Activated naive CD8-positive, alpha-beta T cell (primary cell): ENCODE measurements around the gene CPAMD8.
A peak's percentile ranks its signal among the peaks of the same experiment; 100 is the strongest.

Experiments used
- H3K27ac Mint-ChIP-seq: one replicate; pipeline ENCODE4 v1.8.0; 2021; ENCODE audit warnings: mixed read lengths
- H3K27me3 Mint-ChIP-seq: one replicate; pipeline ENCODE4 v1.8.0; 2021; ENCODE audit warnings: mixed read lengths
- H3K36me3 Mint-ChIP-seq: one replicate; pipeline ENCODE4 v1.8.0; 2021; ENCODE audit warnings: mixed read lengths
- H3K4me1 Mint-ChIP-seq: one replicate; pipeline ENCODE4 v1.8.0; 2021; ENCODE audit warnings: low read depth, mixed read lengths
- H3K4me3 Mint-ChIP-seq: one replicate; pipeline ENCODE4 v1.8.0; 2021; ENCODE audit warnings: mild to moderate bottlenecking, mixed read lengths
- H3K9me3 Mint-ChIP-seq: one replicate; pipeline ENCODE4 v1.8.0; 2021; ENCODE audit warnings: low read depth, mixed read lengths

Gene CPAMD8

GRCh38 chr19:16914421-16914820, 112.2 kb downstream of the CPAMD8 start:
- H3K9me3 Mint-ChIP-seq = peaks cover 10% of the 10 kb centered on the region
- H3K36me3 Mint-ChIP-seq = peaks cover 14% of the 10 kb centered on the region
- no peak overlapping the region for H3K27ac Mint-ChIP-seq
- H3K4me3 Mint-ChIP-seq = no peak overlapping the region
- no peaks in the 10 kb centered on the region for H3K27me3 Mint-ChIP-seq
- no peaks in the 10 kb centered on the region for H3K4me1 Mint-ChIP-seq

GRCh38 chr19:16912780-16913179, 113.8 kb downstream of the CPAMD8 start:
- Mint-ChIP-seq H3K27me3 (no peaks in the 10 kb centered on the region), H3K9me3 (peaks cover 10% of the 10 kb centered on the region), H3K36me3 (peaks cover 12% of the 10 kb centered on the region), H3K27ac (no peak overlapping the region), H3K4me1 (no peaks in the 10 kb centered on the region), H3K4me3 (no peak overlapping the region)

- Mint-ChIP-seq H3K4me3 (no peak overlapping the region), H3K9me3 (peaks cover 10% of the 10 kb centered on the region), H3K27ac (no peak overlapping the region)
Observed at GRCh38 chr19:16911046-16911445, 115.6 kb downstream of the CPAMD8 start.

GRCh38 chr19:16908759-16909158, 117.9 kb downstream of the CPAMD8 start:
- Mint-ChIP-seq H3K4me1 (no peaks in the 10 kb centered on the region), H3K9me3 (peaks cover 10% of the 10 kb centered on the region), H3K27me3 (no peaks in the 10 kb centered on the region)

More at GRCh38 chr19:16911046-16911445, 115.6 kb downstream of the CPAMD8 start:
- H3K27me3 Mint-ChIP-seq = no peaks in the 10 kb centered on the region
- H3K36me3 Mint-ChIP-seq = peaks cover 12% of the 10 kb centered on the region
- no peaks in the 10 kb centered on the region for H3K4me1 Mint-ChIP-seq

GRCh38 chr19:16904599-16904998, 122.0 kb downstream of the CPAMD8 start:
- H3K4me3 Mint-ChIP-seq = no peak overlapping the region
- no peaks in the 10 kb centered on the region for H3K9me3 Mint-ChIP-seq
- no peaks in the 10 kb centered on the region for H3K27me3 Mint-ChIP-seq
- no peaks in the 10 kb centered on the region for H3K36me3 Mint-ChIP-seq
- H3K4me1 Mint-ChIP-seq = peaks cover 5% of the 10 kb centered on the region
- no peak overlapping the region for H3K27ac Mint-ChIP-seq

More at GRCh38 chr19:16908759-16909158, 117.9 kb downstream of the CPAMD8 start:
- Mint-ChIP-seq H3K4me3 (no peak overlapping the region), H3K27ac (no peak overlapping the region), H3K36me3 (peaks cover 9% of the 10 kb centered on the region)

GRCh38 chr19:16903347-16903746, 123.3 kb downstream of the CPAMD8 start:
- Mint-ChIP-seq H3K27ac (no peak overlapping the region), H3K9me3 (no peaks in the 10 kb centered on the region), H3K4me3 (no peak overlapping the region), H3K36me3 (no peaks in the 10 kb centered on the region), H3K4me1 (peaks cover 15% of the 10 kb centered on the region), H3K27me3 (no peaks in the 10 kb centered on the region)

GRCh38 chr19:16902545-16902944, 124.1 kb downstream of the CPAMD8 start:
- Mint-ChIP-seq H3K27ac (no peak overlapping the region), H3K36me3 (no peaks in the 10 kb centered on the region), H3K4me3 (no peak overlapping the region), H3K9me3 (no peaks in the 10 kb centered on the region), H3K4me1 (peaks cover 19% of the 10 kb centered on the region), H3K27me3 (no peaks in the 10 kb centered on the region)

GRCh38 chr19:16901491-16902175, 125.0 kb downstream of the CPAMD8 start:
- Mint-ChIP-seq H3K36me3 (no peaks in the 10 kb centered on the region), H3K27ac (no peak overlapping the region), H3K4me3 (no peak overlapping the region), H3K27me3 (no peaks in the 10 kb centered on the region), H3K4me1 (peaks cover 20% of the 10 kb centered on the region), H3K9me3 (no peaks in the 10 kb centered on the region)

- H3K36me3 Mint-ChIP-seq = no peaks in the 10 kb centered on the region
- H3K4me1 Mint-ChIP-seq = peaks cover 25% of the 10 kb centered on the region
- H3K27me3 Mint-ChIP-seq = no peaks in the 10 kb centered on the region
- H3K9me3 Mint-ChIP-seq = no peaks in the 10 kb centered on the region
- no peak overlapping the region for H3K27ac Mint-ChIP-seq
- H3K4me3 Mint-ChIP-seq = no peak overlapping the region
Observed at GRCh38 chr19:16899566-16900075, 127.0 kb downstream of the CPAMD8 start.

- H3K4me1 Mint-ChIP-seq = peaks cover 31% of the 10 kb centered on the region
- no peaks in the 10 kb centered on the region for H3K9me3 Mint-ChIP-seq
- H3K27me3 Mint-ChIP-seq = no peaks in the 10 kb centered on the region
- peak overlapping the region; percentile 76 for H3K4me3 Mint-ChIP-seq
- H3K27ac Mint-ChIP-seq = no peak overlapping the region
- H3K36me3 Mint-ChIP-seq = no peaks in the 10 kb centered on the region
Observed at GRCh38 chr19:16898361-16899015, 128.1 kb downstream of the CPAMD8 start.

- H3K27ac Mint-ChIP-seq = no peak overlapping the region
- peak overlapping the region; percentile 76 for H3K4me3 Mint-ChIP-seq
- H3K4me1 Mint-ChIP-seq = peaks cover 37% of the 10 kb centered on the region
- no peaks in the 10 kb centered on the region for H3K27me3 Mint-ChIP-seq
- H3K36me3 Mint-ChIP-seq = no peaks in the 10 kb centered on the region
- H3K9me3 Mint-ChIP-seq = no peaks in the 10 kb centered on the region
Observed at GRCh38 chr19:16897856-16898161, 128.8 kb downstream of the CPAMD8 start.

- Mint-ChIP-seq H3K27me3 (no peaks in the 10 kb centered on the region), H3K36me3 (no peaks in the 10 kb centered on the region), H3K9me3 (no peaks in the 10 kb centered on the region), H3K4me3 (peak overlapping the region; percentile 56), H3K4me1 (peaks cover 39% of the 10 kb centered on the region), H3K27ac (no peak overlapping the region)
Observed at GRCh38 chr19:16897029-16897855, 129.4 kb downstream of the CPAMD8 start.

- Mint-ChIP-seq H3K4me3 (peak overlapping the region; percentile 60), H3K4me1 (peaks cover 39% of the 10 kb centered on the region), H3K27ac (no peak overlapping the region), H3K9me3 (no peaks in the 10 kb centered on the region), H3K36me3 (no peaks in the 10 kb centered on the region), H3K27me3 (no peaks in the 10 kb centered on the region)
Observed at GRCh38 chr19:16896146-16897028, 130.2 kb downstream of the CPAMD8 start.

- no peak overlapping the region for H3K27ac Mint-ChIP-seq
- no peaks in the 10 kb centered on the region for H3K27me3 Mint-ChIP-seq
- H3K4me3 Mint-ChIP-seq = peak overlapping the region; percentile 59
- H3K9me3 Mint-ChIP-seq = no peaks in the 10 kb centered on the region
- H3K4me1 Mint-ChIP-seq = peaks cover 39% of the 10 kb centered on the region
- no peaks in the 10 kb centered on the region for H3K36me3 Mint-ChIP-seq
Observed at GRCh38 chr19:16895467-16896145, 131.0 kb downstream of the CPAMD8 start.
